ENCODE measurements around the gene TBCE.

Gene TBCE, protein sequence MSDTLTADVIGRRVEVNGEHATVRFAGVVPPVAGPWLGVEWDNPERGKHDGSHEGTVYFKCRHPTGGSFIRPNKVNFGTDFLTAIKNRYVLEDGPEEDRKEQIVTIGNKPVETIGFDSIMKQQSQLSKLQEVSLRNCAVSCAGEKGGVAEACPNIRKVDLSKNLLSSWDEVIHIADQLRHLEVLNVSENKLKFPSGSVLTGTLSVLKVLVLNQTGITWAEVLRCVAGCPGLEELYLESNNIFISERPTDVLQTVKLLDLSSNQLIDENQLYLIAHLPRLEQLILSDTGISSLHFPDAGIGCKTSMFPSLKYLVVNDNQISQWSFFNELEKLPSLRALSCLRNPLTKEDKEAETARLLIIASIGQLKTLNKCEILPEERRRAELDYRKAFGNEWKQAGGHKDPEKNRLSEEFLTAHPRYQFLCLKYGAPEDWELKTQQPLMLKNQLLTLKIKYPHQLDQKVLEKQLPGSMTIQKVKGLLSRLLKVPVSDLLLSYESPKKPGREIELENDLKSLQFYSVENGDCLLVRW

GRCh38 chr1:235367000-235367908, at the start of gene TBCE:
TSS of gene TBCE (plus strand) at chr1:235367427. CDS start at chr1:235380050, 12,623 bp downstream.
- DNase-seq (ENCODE audit: low read depth, low spot score), result peak; percentile 96
- Histone ChIP-seq H3K9me3 (ENCODE audit: control insufficient read depth, insufficient read depth, low read length) (no peaks in the 10 kb centered on the region), H3K27ac (ENCODE audit: low read length) (no peak within 1 kb of the TSS), H3K36me3 (ENCODE audit: control insufficient read depth, insufficient read depth, low read length) (no peaks in the 10 kb centered on the region), H3K4me3 (ENCODE audit: low read length) (peak within 1 kb of the TSS; percentile 74), H3K27me3 (ENCODE audit: control insufficient read depth, insufficient read depth, low read length) (no peaks in the 10 kb centered on the region), H3K4me1 (ENCODE audit: control insufficient read depth, insufficient read depth, low read length) (no peaks in the 10 kb centered on the region)
- WGBS (ENCODE audit: insufficient coverage, insufficient read length), result no CpG with 5 or more reads among the region's 38 CpGs

DNA sequence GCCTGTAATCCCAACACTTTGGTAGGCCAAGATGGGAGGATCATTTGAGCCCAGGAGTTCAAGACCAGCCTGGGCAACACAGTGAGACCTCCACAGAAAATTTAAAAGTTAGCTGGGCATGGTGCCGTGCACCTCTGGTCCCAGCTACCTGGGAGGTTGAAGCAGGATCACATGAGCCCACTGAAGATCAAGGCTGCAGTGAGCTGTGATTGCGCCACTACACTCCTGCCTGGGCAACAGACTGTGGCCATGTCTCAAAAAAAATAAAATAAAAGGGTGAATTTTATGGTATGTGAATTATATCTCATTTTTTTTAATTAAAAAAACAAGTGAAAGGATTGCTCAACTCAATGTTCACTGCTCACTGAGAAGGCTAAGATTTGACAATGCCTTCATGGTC, 48.0 kb upstream of the TBCE start:
- no peak for DNase-seq (ENCODE audit: low read depth, low spot score)

DNA sequence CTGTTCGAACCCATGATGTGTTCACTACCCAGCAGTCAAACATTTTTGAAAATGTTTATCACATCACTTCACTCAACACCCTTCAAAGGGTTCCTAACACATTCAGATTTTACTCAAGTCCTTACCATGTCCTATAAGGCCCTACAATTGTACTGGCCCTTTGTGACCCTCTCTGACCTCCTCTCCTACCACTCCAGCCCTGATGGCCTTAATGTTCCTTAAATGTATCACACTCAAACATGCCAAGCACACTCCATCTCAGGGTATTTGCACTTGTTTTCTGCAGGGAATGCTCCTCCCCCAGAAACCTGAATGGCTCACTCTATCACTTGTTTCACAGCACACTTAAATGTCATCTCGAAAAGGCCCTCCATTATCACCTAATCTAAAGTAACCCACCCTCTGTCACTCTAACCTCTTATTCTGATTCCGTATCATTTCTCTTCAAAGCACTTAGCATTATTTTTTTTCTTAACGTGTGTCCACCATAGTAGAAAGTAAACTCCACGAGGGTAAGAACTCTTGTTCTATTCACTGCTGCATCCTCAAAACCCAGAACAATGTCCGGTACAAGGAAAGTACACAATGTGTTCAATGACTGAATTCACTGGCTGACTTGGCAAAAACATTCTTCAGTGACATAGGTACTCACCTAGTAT, 46.6 kb upstream of the TBCE start:
- Histone ChIP-seq H3K27me3 (ENCODE audit: control insufficient read depth, insufficient read depth, low read length) (no peaks in the 10 kb centered on the region), H3K27ac (ENCODE audit: low read length) (no peak overlapping the region), H3K4me3 (ENCODE audit: low read length) (no peak overlapping the region), H3K4me1 (ENCODE audit: control insufficient read depth, insufficient read depth, low read length) (no peaks in the 10 kb centered on the region), H3K36me3 (ENCODE audit: control insufficient read depth, insufficient read depth, low read length) (no peaks in the 10 kb centered on the region), H3K9me3 (ENCODE audit: control insufficient read depth, insufficient read depth, low read length) (no peaks in the 10 kb centered on the region)
- no CpG with 5 or more reads among the region's 6 CpGs for WGBS (ENCODE audit: insufficient coverage, insufficient read length)
- no peak for DNase-seq (ENCODE audit: low read depth, low spot score)

More for the DNA sequence above, 48.0 kb upstream of the TBCE start:
- Histone ChIP-seq H3K4me1 (ENCODE audit: control insufficient read depth, insufficient read depth, low read length) (no peaks in the 10 kb centered on the region), H3K27me3 (ENCODE audit: control insufficient read depth, insufficient read depth, low read length) (no peaks in the 10 kb centered on the region), H3K9me3 (ENCODE audit: control insufficient read depth, insufficient read depth, low read length) (no peaks in the 10 kb centered on the region), H3K4me3 (ENCODE audit: low read length) (no peak overlapping the region), H3K36me3 (ENCODE audit: control insufficient read depth, insufficient read depth, low read length) (no peaks in the 10 kb centered on the region), H3K27ac (ENCODE audit: low read length) (no peak overlapping the region)
- WGBS (ENCODE audit: insufficient coverage, insufficient read length), result no CpG with 5 or more reads among the region's 2 CpGs

- no peak overlapping the region for H3K4me3 ChIP-seq (ENCODE audit: low read length)
- H3K27me3 ChIP-seq (ENCODE audit: control insufficient read depth, insufficient read depth, low read length), result no peaks in the 10 kb centered on the region
- 100% methylated on average over 2 of the region's 5 CpGs for WGBS (ENCODE audit: insufficient coverage, insufficient read length)
- no peak for DNase-seq (ENCODE audit: low read depth, low spot score)
- no peaks in the 10 kb centered on the region; the same call in 1 of the 2 replicates for H3K36me3 ChIP-seq (ENCODE audit: control insufficient read depth, insufficient read depth, low read length)
- H3K4me1 ChIP-seq (ENCODE audit: control insufficient read depth, insufficient read depth, low read length), result no peaks in the 10 kb centered on the region
- no peak overlapping the region for H3K27ac ChIP-seq (ENCODE audit: low read length)
- H3K9me3 ChIP-seq (ENCODE audit: control insufficient read depth, insufficient read depth, low read length), result no peaks in the 10 kb centered on the region
Measured at GRCh38 chr1:235324296-235324695, 42.9 kb upstream of the TBCE start.

- no peak for DNase-seq (ENCODE audit: low read depth, low spot score)
- H3K4me1 ChIP-seq (ENCODE audit: control insufficient read depth, insufficient read depth, low read length), result no peaks in the 10 kb centered on the region
- H3K36me3 ChIP-seq (ENCODE audit: control insufficient read depth, insufficient read depth, low read length), result no peaks in the 10 kb centered on the region; the same call in 1 of the 2 replicates
- 100% methylated on average over 1 of the region's 3 CpGs for WGBS (ENCODE audit: insufficient coverage, insufficient read length)
- no peak overlapping the region for H3K27ac ChIP-seq (ENCODE audit: low read length)
- H3K9me3 ChIP-seq (ENCODE audit: control insufficient read depth, insufficient read depth, low read length), result no peaks in the 10 kb centered on the region
- H3K27me3 ChIP-seq (ENCODE audit: control insufficient read depth, insufficient read depth, low read length), result no peaks in the 10 kb centered on the region
- no peak overlapping the region for H3K4me3 ChIP-seq (ENCODE audit: low read length)
Measured at GRCh38 chr1:235325139-235325538, 42.1 kb upstream of the TBCE start.

- H3K27ac ChIP-seq (ENCODE audit: low read length), result no peak overlapping the region
- WGBS (ENCODE audit: insufficient coverage, insufficient read length), result 100% methylated on average over 1 of the region's 2 CpGs
Measured at GRCh38 chr1:235325854-235326253, 41.4 kb upstream of the TBCE start.

GRCh38 chr1:235326719-235327558, 40.3 kb upstream of the TBCE start:
- Histone ChIP-seq H3K36me3 (ENCODE audit: control insufficient read depth, insufficient read depth, low read length) (no peaks in the 10 kb centered on the region; the same call in 1 of the 2 replicates), H3K9me3 (ENCODE audit: control insufficient read depth, insufficient read depth, low read length) (no peaks in the 10 kb centered on the region), H3K27me3 (ENCODE audit: control insufficient read depth, insufficient read depth, low read length) (no peaks in the 10 kb centered on the region), H3K4me3 (ENCODE audit: low read length) (peak overlapping the region; percentile 95), H3K27ac (ENCODE audit: low read length) (no peak overlapping the region), H3K4me1 (ENCODE audit: control insufficient read depth, insufficient read depth, low read length) (no peaks in the 10 kb centered on the region)
- DNase-seq (ENCODE audit: low read depth, low spot score), result no peak
- WGBS (ENCODE audit: insufficient coverage, insufficient read length), result no CpG with 5 or more reads among the region's 78 CpGs

More at GRCh38 chr1:235325854-235326253, 41.4 kb upstream of the TBCE start:
- H3K27me3 ChIP-seq (ENCODE audit: control insufficient read depth, insufficient read depth, low read length), result no peaks in the 10 kb centered on the region
- no peak for DNase-seq (ENCODE audit: low read depth, low spot score)
- no peaks in the 10 kb centered on the region; the same call in 1 of the 2 replicates for H3K36me3 ChIP-seq (ENCODE audit: control insufficient read depth, insufficient read depth, low read length)
- no peaks in the 10 kb centered on the region for H3K4me1 ChIP-seq (ENCODE audit: control insufficient read depth, insufficient read depth, low read length)
- no peaks in the 10 kb centered on the region for H3K9me3 ChIP-seq (ENCODE audit: control insufficient read depth, insufficient read depth, low read length)
- H3K4me3 ChIP-seq (ENCODE audit: low read length), result no peak overlapping the region

DNA sequence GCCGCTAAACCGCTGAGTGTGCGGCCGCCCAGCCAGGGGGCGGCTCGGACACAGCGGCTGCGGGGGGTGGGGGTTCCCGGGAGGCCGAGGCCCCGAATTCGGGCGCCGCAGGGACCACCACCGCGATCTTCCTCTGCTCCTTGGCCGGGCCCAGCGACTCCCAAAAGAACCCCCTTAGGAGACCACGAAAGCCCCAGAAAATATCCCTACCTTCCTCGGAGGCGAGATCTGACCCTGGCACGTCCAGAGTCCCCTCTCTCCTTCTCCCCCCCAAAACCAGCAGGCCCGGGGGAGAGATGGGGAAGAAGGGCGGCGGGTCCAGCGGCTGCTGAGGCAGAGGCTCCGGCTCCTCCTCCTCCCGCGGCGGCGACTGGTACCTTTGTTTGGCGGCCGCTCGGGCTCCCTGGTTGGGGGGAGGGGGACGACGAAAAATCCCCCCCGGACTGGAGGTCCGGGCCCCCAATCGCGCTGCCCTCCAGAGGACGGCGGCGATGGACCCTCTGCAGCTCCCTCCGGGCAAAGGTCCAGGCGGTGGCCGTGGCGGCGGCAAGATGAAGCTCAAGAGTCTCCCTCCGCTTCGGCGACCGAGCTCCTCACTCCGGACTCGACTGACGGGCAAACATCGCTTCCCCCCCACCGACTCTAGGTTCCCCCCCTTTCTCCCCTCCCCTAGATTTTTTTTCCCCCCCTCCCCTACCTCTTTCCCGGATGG, 39.5 kb upstream of the TBCE start, which contains the start of gene ARID4B:
ARID4B (minus strand) TSS at position 621 of the 712 bp plus-strand sequence. CDS start 1,260 bp downstream, outside the sequence.
- H3K27me3 ChIP-seq (ENCODE audit: control insufficient read depth, insufficient read depth, low read length), result no peaks in the 10 kb centered on the region
- H3K9me3 ChIP-seq (ENCODE audit: control insufficient read depth, insufficient read depth, low read length), result no peaks in the 10 kb centered on the region
- no peaks in the 10 kb centered on the region; the same call in 1 of the 2 replicates for H3K36me3 ChIP-seq (ENCODE audit: control insufficient read depth, insufficient read depth, low read length)
- no peak within 1 kb of the TSS for H3K27ac ChIP-seq (ENCODE audit: low read length)
- no peaks in the 10 kb centered on the region for H3K4me1 ChIP-seq (ENCODE audit: control insufficient read depth, insufficient read depth, low read length)
- no peak for DNase-seq (ENCODE audit: low read depth, low spot score)
- WGBS (ENCODE audit: insufficient coverage, insufficient read length), result no CpG with 5 or more reads among the region's 58 CpGs
- peak within 1 kb of the TSS; percentile 95 for H3K4me3 ChIP-seq (ENCODE audit: low read length)

Data from iPS DF 6.9 (cell line).